Peyer's patch (tissue), 4 donors: ENCODE data around the gene VTI1B.

Source experiments
- POLR2A ChIP-seq, 2 donors: fragments of 450-650 bp; IDR thresholded peaks; one replicate each; pipeline ENCODE4 v1.5.1; 2017; ENCODE audit warnings: antibody characterized with exemption in 2 of 2, mild to moderate bottlenecking in 2 of 2, moderate library complexity in 2 of 2
- TF ChIP-seq, protein P1 (sequence below), 6 experiments: fragments of 450-650 bp in 4 of 6; fragments of 200-600 bp in 2 of 6; sonication (generic) in 1 of 6; IDR thresholded peaks; one replicate each; pipeline ENCODE4 v1.5.1; 2017 to 2019; ENCODE audit warnings: antibody characterized with exemption in 6 of 6, mild to moderate bottlenecking in 3 of 6, moderate library complexity in 1 of 6

- TF ChIP-seq, protein P1, sequence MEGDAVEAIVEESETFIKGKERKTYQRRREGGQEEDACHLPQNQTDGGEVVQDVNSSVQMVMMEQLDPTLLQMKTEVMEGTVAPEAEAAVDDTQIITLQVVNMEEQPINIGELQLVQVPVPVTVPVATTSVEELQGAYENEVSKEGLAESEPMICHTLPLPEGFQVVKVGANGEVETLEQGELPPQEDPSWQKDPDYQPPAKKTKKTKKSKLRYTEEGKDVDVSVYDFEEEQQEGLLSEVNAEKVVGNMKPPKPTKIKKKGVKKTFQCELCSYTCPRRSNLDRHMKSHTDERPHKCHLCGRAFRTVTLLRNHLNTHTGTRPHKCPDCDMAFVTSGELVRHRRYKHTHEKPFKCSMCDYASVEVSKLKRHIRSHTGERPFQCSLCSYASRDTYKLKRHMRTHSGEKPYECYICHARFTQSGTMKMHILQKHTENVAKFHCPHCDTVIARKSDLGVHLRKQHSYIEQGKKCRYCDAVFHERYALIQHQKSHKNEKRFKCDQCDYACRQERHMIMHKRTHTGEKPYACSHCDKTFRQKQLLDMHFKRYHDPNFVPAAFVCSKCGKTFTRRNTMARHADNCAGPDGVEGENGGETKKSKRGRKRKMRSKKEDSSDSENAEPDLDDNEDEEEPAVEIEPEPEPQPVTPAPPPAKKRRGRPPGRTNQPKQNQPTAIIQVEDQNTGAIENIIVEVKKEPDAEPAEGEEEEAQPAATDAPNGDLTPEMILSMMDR (IDR thresholded peaks at IDR 0.05): no peak
- no peak for TF ChIP-seq POLR2A (IDR thresholded peaks at IDR 0.05)
Measured at GRCh38 chr14:67653651-67654280, 20.7 kb downstream of the VTI1B start.
